ENCODE results near the gene RNMT. TPM values are rescaled to one million over a fixed set of nuclear protein-coding genes. Genes with fewer than 3 reads are reported as not detected.

The RNMT gene
- total RNA-seq, 2 experiments from 2014 or later: 17.3 to 35.6 TPM

GRCh38 chr18:13760047-13760446 is 33.6 kb downstream of the RNMT start:
- Histone ChIP-seq H3K36me3 (ENCODE audit: insufficient read depth, low read length) (peaks cover 31% of the 10 kb centered on the region), H3K27ac (ENCODE audit: low read depth, low read length, poor library complexity, severe bottlenecking) (no peak overlapping the region), H3K79me2 (ENCODE audit: insufficient read depth, low read depth, low read length) (no peaks in the 10 kb centered on the region), H4K20me1 (ENCODE audit: insufficient read depth, low read length) (no peaks in the 10 kb centered on the region), H3K9me3 (ENCODE audit: low read length) (no peaks in the 10 kb centered on the region), H3K4me1 (ENCODE audit: insufficient read depth, low read length, poor library complexity, severe bottlenecking) (no peaks in the 10 kb centered on the region), H3K4me2 (ENCODE audit: low read length) (no peak overlapping the region), H3K4me3 (ENCODE audit: low read depth, low read length, poor library complexity, severe bottlenecking) (no peak overlapping the region), H2AFZ (ENCODE audit: low read length) (no peak overlapping the region), H3K9me2 (ENCODE audit: insufficient read depth, low read length) (no peaks in the 10 kb centered on the region)
- BruUV-seq (replicated peaks): no TSS peak
- CTCF ChIA-PET (ENCODE audit: unreplicated experiment): no interaction called here
- TF ChIP-seq EZH2phosphoT487 (IDR thresholded peaks at IDR 0.05; ENCODE audit: borderline replicate concordance, low read depth, low read length): no peak
- TF ChIP-seq, protein P1, sequence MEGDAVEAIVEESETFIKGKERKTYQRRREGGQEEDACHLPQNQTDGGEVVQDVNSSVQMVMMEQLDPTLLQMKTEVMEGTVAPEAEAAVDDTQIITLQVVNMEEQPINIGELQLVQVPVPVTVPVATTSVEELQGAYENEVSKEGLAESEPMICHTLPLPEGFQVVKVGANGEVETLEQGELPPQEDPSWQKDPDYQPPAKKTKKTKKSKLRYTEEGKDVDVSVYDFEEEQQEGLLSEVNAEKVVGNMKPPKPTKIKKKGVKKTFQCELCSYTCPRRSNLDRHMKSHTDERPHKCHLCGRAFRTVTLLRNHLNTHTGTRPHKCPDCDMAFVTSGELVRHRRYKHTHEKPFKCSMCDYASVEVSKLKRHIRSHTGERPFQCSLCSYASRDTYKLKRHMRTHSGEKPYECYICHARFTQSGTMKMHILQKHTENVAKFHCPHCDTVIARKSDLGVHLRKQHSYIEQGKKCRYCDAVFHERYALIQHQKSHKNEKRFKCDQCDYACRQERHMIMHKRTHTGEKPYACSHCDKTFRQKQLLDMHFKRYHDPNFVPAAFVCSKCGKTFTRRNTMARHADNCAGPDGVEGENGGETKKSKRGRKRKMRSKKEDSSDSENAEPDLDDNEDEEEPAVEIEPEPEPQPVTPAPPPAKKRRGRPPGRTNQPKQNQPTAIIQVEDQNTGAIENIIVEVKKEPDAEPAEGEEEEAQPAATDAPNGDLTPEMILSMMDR (conservative IDR thresholded peaks at IDR 0.05; ENCODE audit: low read length): no peak
- intact Hi-C loops (cut with micrococcal nuclease; ENCODE audit: unreplicated experiment): no loop called here
- no peak for DNase-seq (ENCODE audit: low spot score)
- POLR2A ChIA-PET: interaction anchor here (1.2 kb wide), 1 partner anchor 10 kb away, joined by 5 read pairs; no protein-coding TSS in a partner anchor

GRCh38 chr18:13762690-13763439 is 36.4 kb downstream of the RNMT start:
- intact Hi-C loops (cut with micrococcal nuclease; ENCODE audit: unreplicated experiment): no loop called here
- no peak overlapping the region for H3K27ac ChIP-seq (ENCODE audit: low read depth, low read length, poor library complexity, severe bottlenecking)
- no peak overlapping the region for H3K4me3 ChIP-seq (ENCODE audit: low read depth, low read length, poor library complexity, severe bottlenecking)
- no peaks in the 10 kb centered on the region for H4K20me1 ChIP-seq (ENCODE audit: insufficient read depth, low read length)
- H2AFZ ChIP-seq (ENCODE audit: low read length): no peak overlapping the region
- TF ChIP-seq, protein P1 (conservative IDR thresholded peaks at IDR 0.05; ENCODE audit: low read length): no peak
- TF ChIP-seq EZH2phosphoT487 (IDR thresholded peaks at IDR 0.05; ENCODE audit: borderline replicate concordance, low read depth, low read length): no peak
- no peaks in the 10 kb centered on the region for H3K79me2 ChIP-seq (ENCODE audit: insufficient read depth, low read depth, low read length)
- no peak for DNase-seq (ENCODE audit: low spot score)
- POLR2A ChIA-PET: interaction anchor here (0.6 kb wide), 1 partner anchor 20 kb away, joined by 3 read pairs; no protein-coding TSS in a partner anchor
- H3K36me3 ChIP-seq (ENCODE audit: insufficient read depth, low read length): 0 out of 2 replicates have a peak, but pooled peaks cover 3% of the 10 kb centered on the region
- H3K4me2 ChIP-seq (ENCODE audit: low read length): no peak overlapping the region
- no peaks in the 10 kb centered on the region for H3K9me3 ChIP-seq (ENCODE audit: low read length)
- BruUV-seq (replicated peaks): no TSS peak
- H3K9me2 ChIP-seq (ENCODE audit: insufficient read depth, low read length): no peaks in the 10 kb centered on the region
- CTCF ChIA-PET (ENCODE audit: unreplicated experiment): no interaction called here
- no peaks in the 10 kb centered on the region for H3K4me1 ChIP-seq (ENCODE audit: insufficient read depth, low read length, poor library complexity, severe bottlenecking)

DNA sequence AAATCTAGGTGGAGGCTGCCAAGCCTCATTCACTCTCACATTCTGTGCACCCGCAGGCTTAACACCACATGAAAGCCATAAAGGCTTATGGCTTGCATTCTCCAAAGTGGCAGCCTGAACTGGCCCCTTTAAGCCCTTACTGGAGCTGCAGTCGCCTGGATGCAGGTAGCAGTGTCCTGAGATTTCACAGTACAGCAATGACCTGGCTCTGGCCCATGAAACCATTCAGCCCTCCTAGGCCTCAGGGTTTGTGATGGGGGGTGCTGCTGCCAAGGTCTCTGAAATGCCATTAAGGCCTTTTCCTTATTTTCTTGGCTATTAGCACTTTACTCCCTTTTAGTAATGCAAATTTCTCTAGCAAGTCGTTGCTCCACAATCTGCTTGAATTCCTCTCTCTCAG is 48.6 kb downstream of the RNMT start:
- Histone ChIP-seq H3K27ac (ENCODE audit: low read depth, low read length, poor library complexity, severe bottlenecking) (no peak overlapping the region), H3K36me3 (ENCODE audit: insufficient read depth, low read length) (no peaks in the 10 kb centered on the region), H2AFZ (ENCODE audit: low read length) (no peak overlapping the region), H3K4me3 (ENCODE audit: low read depth, low read length, poor library complexity, severe bottlenecking) (no peak overlapping the region), H3K9me3 (ENCODE audit: low read length) (no peaks in the 10 kb centered on the region), H3K9me2 (ENCODE audit: insufficient read depth, low read length) (no peaks in the 10 kb centered on the region), H4K20me1 (ENCODE audit: insufficient read depth, low read length) (no peaks in the 10 kb centered on the region), H3K4me2 (ENCODE audit: low read length) (no peak overlapping the region), H3K4me1 (ENCODE audit: insufficient read depth, low read length, poor library complexity, severe bottlenecking) (no peaks in the 10 kb centered on the region), H3K79me2 (ENCODE audit: insufficient read depth, low read depth, low read length) (no peaks in the 10 kb centered on the region)
- POLR2A ChIA-PET: no interaction called here
- DNase-seq (ENCODE audit: low spot score): no peak
- intact Hi-C loops (cut with micrococcal nuclease; ENCODE audit: unreplicated experiment): no loop called here
- TF ChIP-seq EZH2phosphoT487 (IDR thresholded peaks at IDR 0.05; ENCODE audit: borderline replicate concordance, low read depth, low read length): no peak
- TF ChIP-seq, protein P1 (conservative IDR thresholded peaks at IDR 0.05; ENCODE audit: low read length): no peak
- BruUV-seq (replicated peaks): no TSS peak
- CTCF ChIA-PET (ENCODE audit: unreplicated experiment): no interaction called here
